SK-N-SH treated with all-trans-retinoic acid at 6 μM for 48 hours (cell line): Measurements from ENCODE around the gene OLFM1.

Experiments
- ATAC-seq: fragments of 200-7000 bp; cut with Tn5 transposase; 3 replicates; pipeline ENCODE4 v1.9.1; 2020; ENCODE audit warnings: mild to moderate bottlenecking, moderate library complexity
- BACH2 ChIP-seq: fragments of 250-450 bp; sonication (Bioruptor Pico); IDR thresholded peaks from 2 replicates; pipeline ENCODE4 v1.9.0; 2021; ENCODE audit warnings: mild to moderate bottlenecking, borderline replicate concordance
- CREB5 ChIP-seq: fragments of 250-450 bp; sonication (Bioruptor Pico); IDR thresholded peaks from 2 replicates; pipeline ENCODE4 v1.5.1; 2020; ENCODE audit warnings: low read depth, mild to moderate bottlenecking, moderate library complexity
- CSDC2 ChIP-seq: fragments of 250-450 bp; sonication (Bioruptor Pico); IDR thresholded peaks from 2 replicates; pipeline ENCODE4 v1.5.0; 2020; ENCODE audit warnings: mild to moderate bottlenecking, moderate library complexity
- CSRNP3 ChIP-seq: fragments of 250-450 bp; sonication (Bioruptor Pico); IDR thresholded peaks from 2 replicates; pipeline ENCODE4 v1.5.1; 2021; ENCODE audit warnings: mild to moderate bottlenecking, moderate library complexity
- ESRRG ChIP-seq: fragments of 250-450 bp; sonication (Bioruptor Pico); IDR thresholded peaks from 2 replicates; pipeline ENCODE4 v1.6.1; 2021; ENCODE audit warnings: mild to moderate bottlenecking
- GLIS3 ChIP-seq: fragments of 250-450 bp; sonication (Bioruptor Pico); IDR thresholded peaks from 2 replicates; pipeline ENCODE4 v1.5.0; 2020; ENCODE audit warnings: mild to moderate bottlenecking, moderate library complexity
- ISL1 ChIP-seq: fragments of 250-450 bp; sonication (Bioruptor Pico); IDR thresholded peaks from 2 replicates; pipeline ENCODE4 v2.1.2; 2022; ENCODE audit warnings: mild to moderate bottlenecking, moderate library complexity
- OSR1 ChIP-seq: fragments of 250-450 bp; sonication (Bioruptor Pico); IDR thresholded peaks from 2 replicates; pipeline ENCODE4 v1.8.0; 2022; ENCODE audit warnings: moderate library complexity, mild to moderate bottlenecking, inconsistent platforms
- POU6F1 ChIP-seq: fragments of 250-450 bp; sonication (Bioruptor Pico); IDR thresholded peaks from 2 replicates; pipeline ENCODE4 v1.8.0; 2021; ENCODE audit warnings: low read depth, mild to moderate bottlenecking, moderate library complexity, borderline replicate concordance
- PPARA ChIP-seq: fragments of 250-450 bp; sonication (Bioruptor Pico); IDR thresholded peaks from 2 replicates; pipeline ENCODE4 v1.5.0; 2020; ENCODE audit warnings: mild to moderate bottlenecking, borderline replicate concordance
- RARB ChIP-seq: fragments of 250-450 bp; sonication (Bioruptor Pico); IDR thresholded peaks from 2 replicates; pipeline ENCODE4 v1.8.0; 2021; ENCODE audit warnings: mild to moderate bottlenecking, moderate library complexity
- SNAI2 ChIP-seq: fragments of 250-450 bp; sonication (Bioruptor Pico); IDR thresholded peaks from 2 replicates; pipeline ENCODE4 v1.5.0; 2020; ENCODE audit warnings: mild to moderate bottlenecking, moderate library complexity
- TCF4 ChIP-seq: fragments of 250-450 bp; sonication (Bioruptor Pico); IDR thresholded peaks from 2 replicates; pipeline ENCODE4 v1.8.0; 2021; ENCODE audit warnings: mild to moderate bottlenecking, moderate library complexity, borderline replicate concordance
- TOX ChIP-seq: fragments of 250-450 bp; sonication (Bioruptor Pico); IDR thresholded peaks from 2 replicates; pipeline ENCODE4 v1.8.0; 2021; ENCODE audit warnings: mild to moderate bottlenecking, moderate library complexity, borderline replicate concordance
- TSHZ2 ChIP-seq: fragments of 250-450 bp; sonication (Bioruptor Pico); IDR thresholded peaks from 2 replicates; pipeline ENCODE4 v1.5.0; 2020; ENCODE audit warnings: mild to moderate bottlenecking, moderate library complexity
- ZC3H10 ChIP-seq: fragments of 250-450 bp; sonication (Bioruptor Pico); IDR thresholded peaks from 2 replicates; pipeline ENCODE4 v1.5.1; 2021; ENCODE audit warnings: mild to moderate bottlenecking, moderate library complexity
- ZFP3 ChIP-seq: fragments of 250-450 bp; sonication (Bioruptor Pico); IDR thresholded peaks from 2 replicates; pipeline ENCODE4 v1.5.0; 2020; ENCODE audit warnings: mild to moderate bottlenecking, moderate library complexity
- ZFP30 ChIP-seq: fragments of 450-650 bp; formaldehyde crosslinking; IDR thresholded peaks from 2 replicates; pipeline ENCODE4 v1.5.0; 2022; ENCODE audit warnings: mild to moderate bottlenecking, moderate library complexity
- ZNF565 ChIP-seq: fragments of 450-650 bp; formaldehyde crosslinking; conservative IDR thresholded peaks from 2 replicates; pipeline ENCODE4 v1.5.0; 2020; ENCODE audit warnings: low read depth, mild to moderate bottlenecking, moderate library complexity
- ZNF70 ChIP-seq: fragments of 450-650 bp; formaldehyde crosslinking; IDR thresholded peaks from 2 replicates; pipeline ENCODE4 v1.5.0; 2020; ENCODE audit warnings: mild to moderate bottlenecking, moderate library complexity
- ZNF8 ChIP-seq: fragments of 450-650 bp; formaldehyde crosslinking; IDR thresholded peaks from 2 replicates; pipeline ENCODE4 v1.5.0; 2020; ENCODE audit warnings: mild to moderate bottlenecking, moderate library complexity

The OLFM1 gene

GRCh38 chr9:135151757-135152613 lies 64.5 kb downstream of the OLFM1 start:
- no peak for ATAC-seq
- TF ChIP-seq ZFP30 (CRISPR knock-in tag), result no peak
- TF ChIP-seq OSR1 (CRISPR knock-in tag), result no peak
- TF ChIP-seq ZNF565, result no peak
- no peak for TF ChIP-seq RARB
- no peak for TF ChIP-seq ZNF70 (CRISPR knock-in tag)
- no peak for TF ChIP-seq SNAI2 (CRISPR knock-in tag)
- TF ChIP-seq ZC3H10 (CRISPR knock-in tag), result no peak
- no peak for TF ChIP-seq GLIS3 (CRISPR knock-in tag)
- no peak for TF ChIP-seq POU6F1
- TF ChIP-seq ESRRG (CRISPR knock-in tag), result no peak
- TF ChIP-seq CSDC2 (CRISPR knock-in tag), result no peak
- TF ChIP-seq ZNF8 (CRISPR knock-in tag), result no peak

GRCh38 chr9:135152614-135153334 lies 65.3 kb downstream of the OLFM1 start:
- ATAC-seq, result no peak
- no peak for TF ChIP-seq SNAI2 (CRISPR knock-in tag)
- TF ChIP-seq CREB5 (CRISPR knock-in tag), result no peak
- no peak for TF ChIP-seq ISL1 (CRISPR knock-in tag)
- TF ChIP-seq POU6F1, result no peak
- no peak for TF ChIP-seq ZNF8 (CRISPR knock-in tag)
- TF ChIP-seq GLIS3 (CRISPR knock-in tag), result no peak

GRCh38 chr9:135154050-135154615 lies 66.7 kb downstream of the OLFM1 start:
- ATAC-seq, result no peak
- TF ChIP-seq RARB (no peak), GLIS3 (CRISPR knock-in tag) (no peak), CSDC2 (CRISPR knock-in tag) (no peak), ZFP3 (no peak), ESRRG (CRISPR knock-in tag) (no peak), POU6F1 (no peak), ZNF565 (no peak), OSR1 (CRISPR knock-in tag) (no peak), CSRNP3 (CRISPR knock-in tag) (no peak), TSHZ2 (CRISPR knock-in tag) (no peak), TCF4 (CRISPR knock-in tag) (no peak), PPARA (CRISPR knock-in tag) (no peak), ZC3H10 (CRISPR knock-in tag) (no peak), CREB5 (CRISPR knock-in tag) (no peak), TOX (CRISPR knock-in tag) (no peak), ZNF70 (CRISPR knock-in tag) (no peak), BACH2 (CRISPR knock-in tag) (no peak)
